SHP77 (cell line): Measurements from ENCODE around the gene CEP131.

Experiments
- DNase-seq, 2 experiments: peaks; one replicate each; lab custom pipeline; 2025; lab: John Stamatoyannopoulos, UW

Gene CEP131

GRCh38 chr17:81187120-81187519 lies 35.6 kb downstream of the CEP131 start:
- no peak for DNase-seq

DNA sequence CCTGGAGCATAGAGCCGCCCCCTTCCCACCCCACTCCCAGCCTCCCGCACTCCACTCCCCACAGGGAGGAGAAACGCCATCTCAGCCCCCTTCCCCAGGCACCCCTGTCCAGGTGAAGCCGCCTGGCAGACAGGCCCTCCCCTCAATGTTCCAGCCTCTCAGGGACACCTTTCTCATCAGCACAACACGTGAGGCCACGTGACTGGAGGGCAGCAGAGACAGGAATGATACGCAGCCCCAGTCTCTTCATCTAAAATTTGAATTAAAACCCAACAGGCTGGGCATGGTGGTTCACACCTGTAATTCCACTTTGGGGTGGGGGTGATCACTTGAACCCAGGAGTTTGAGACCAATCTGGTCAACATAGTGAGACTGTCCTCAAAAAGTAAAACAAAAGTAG lies 36.6 kb downstream of the CEP131 start:
- no peak for DNase-seq

DNA sequence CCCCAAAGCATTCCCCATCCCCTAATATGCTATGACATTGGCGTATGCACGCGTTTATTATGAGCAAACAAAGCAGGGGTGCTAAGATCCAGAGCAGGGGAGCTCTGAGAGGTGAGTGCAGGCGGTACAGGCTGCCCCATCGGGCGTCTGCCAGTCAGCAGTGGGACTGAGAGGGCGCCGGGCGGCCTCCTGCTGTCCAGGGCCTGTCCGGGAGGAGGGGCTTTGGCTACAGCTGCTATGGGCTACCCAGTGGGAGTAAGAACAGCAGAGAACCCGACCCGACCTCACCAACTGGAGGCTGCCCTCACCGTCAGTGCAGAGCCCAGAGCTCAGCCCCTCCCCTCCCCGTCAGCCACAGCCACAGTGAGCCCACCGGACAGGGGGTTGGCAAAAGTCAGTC lies 38.2 kb downstream of the CEP131 start:
- no peak for DNase-seq

DNA sequence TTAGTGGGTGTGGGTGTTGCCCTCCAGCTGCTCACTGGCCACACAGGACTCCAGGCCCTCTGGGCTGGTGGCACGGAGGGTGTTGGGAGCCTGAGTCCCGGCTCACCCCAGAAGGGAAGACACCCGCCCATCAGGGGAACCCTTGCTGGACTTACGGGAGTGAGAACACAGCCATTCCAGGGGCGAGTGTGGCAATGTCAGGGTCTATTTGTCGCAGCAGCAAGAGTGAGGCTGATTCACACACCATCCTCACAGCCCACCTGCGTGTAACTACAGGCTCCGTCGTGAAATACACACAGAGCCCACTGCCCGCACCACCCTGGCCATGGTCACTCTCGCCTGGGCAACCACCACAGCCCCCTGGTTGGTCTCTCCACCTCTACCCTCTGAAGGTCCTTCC lies 39.0 kb downstream of the CEP131 start:
- no peak for DNase-seq

DNA sequence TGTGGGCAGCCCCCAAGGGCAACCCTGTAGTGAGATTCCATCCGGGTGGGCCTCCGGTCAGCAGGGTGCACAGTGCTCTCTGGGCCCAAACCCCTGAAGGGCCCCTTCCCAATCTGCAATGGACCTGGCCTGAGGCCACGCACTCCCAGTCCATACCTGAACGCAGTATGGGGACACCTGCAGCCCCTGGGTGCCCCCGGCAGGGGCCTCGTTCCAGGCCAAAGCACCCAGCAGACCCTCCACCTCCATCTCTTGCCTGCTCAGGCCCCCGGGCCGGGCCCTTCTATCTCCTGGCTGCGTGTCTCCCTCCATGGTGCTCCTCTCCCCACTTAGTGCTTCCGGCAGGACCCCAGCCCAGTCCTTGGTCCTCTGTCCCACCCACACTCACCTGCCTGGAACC lies 39.4 kb downstream of the CEP131 start:
- DNase-seq: no peak

GRCh38 chr17:81182596-81182995 lies 40.2 kb downstream of the CEP131 start:
- DNase-seq: no peak

GRCh38 chr17:81181811-81182185 lies 41.0 kb downstream of the CEP131 start:
- no peak for DNase-seq

GRCh38 chr17:81180836-81181810 lies 41.6 kb downstream of the CEP131 start:
- DNase-seq: no peak

GRCh38 chr17:81179861-81180260 lies 42.9 kb downstream of the CEP131 start:
- DNase-seq: no peak

- no peak for DNase-seq
Observed at GRCh38 chr17:81179220-81179619, 43.5 kb downstream of the CEP131 start.

DNA sequence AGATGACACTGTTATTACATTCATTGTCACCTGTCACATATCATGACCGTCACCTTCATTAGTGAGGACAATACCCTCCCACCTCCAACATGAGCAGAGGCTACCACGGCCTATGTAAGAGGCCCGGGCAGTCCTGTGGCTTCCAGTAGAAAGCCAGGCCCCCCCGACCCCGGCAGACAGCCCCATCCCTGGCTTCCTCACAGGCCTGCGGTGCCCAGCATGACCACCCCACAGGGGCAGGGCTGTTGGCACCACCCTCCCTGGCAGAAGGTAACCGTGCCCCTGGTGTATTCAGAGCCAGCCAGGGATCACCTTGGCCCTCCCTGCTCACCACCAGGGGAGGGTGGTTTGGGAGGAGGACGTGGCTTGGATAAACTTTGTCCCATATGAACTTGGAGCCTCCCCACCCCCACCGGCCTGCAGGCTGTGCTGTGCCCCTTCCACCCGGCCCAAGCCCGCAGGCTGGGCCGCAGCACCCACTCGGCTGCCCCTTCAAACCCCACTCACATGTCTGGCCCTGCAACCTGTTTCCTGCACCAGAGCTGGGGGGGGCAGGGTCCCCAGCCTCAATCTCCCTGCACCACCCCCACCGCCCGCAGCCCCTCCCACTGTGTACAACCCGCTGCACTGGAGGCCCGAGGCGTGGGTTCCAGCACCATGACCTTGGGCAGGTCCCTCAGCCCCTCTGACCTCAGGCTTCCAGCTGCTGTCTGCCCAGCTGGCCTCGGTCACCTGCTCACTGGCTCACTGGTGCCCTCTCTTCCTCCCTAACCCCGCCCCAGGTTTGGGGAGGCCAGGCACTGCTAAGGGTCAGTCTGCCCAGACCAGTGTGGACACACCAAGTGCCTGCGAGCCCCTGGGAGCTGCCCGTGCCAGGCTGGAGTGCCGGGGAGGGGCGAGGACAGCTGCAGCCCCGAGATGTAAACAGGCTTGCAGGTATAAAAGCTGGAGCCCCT lies 44.4 kb downstream of the CEP131 start:
- no peak for DNase-seq

GRCh38 chr17:81176666-81177065 lies 46.1 kb downstream of the CEP131 start:
- DNase-seq: no peak

DNA sequence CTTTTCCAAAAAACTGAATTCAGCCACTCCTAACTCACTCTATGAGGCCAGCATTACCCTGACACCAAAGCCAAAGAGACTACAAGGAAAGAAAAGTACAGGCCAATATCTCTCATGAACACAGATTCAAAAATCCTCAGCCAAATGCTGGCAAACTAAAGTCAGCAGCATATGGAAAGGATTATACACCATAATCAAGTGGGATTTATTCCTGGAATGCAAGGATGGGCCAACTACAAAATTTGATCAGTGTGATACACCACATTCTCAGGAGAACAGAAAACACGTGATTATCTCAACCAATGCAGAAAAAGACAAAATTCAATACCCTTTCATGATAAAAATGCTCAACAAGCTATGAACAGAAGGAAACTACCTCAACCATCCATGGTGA lies 49.0 kb downstream of the CEP131 start:
- DNase-seq: no peak

GRCh38 chr17:81173052-81173761 lies 49.6 kb downstream of the CEP131 start:
- DNase-seq: no peak

DNA sequence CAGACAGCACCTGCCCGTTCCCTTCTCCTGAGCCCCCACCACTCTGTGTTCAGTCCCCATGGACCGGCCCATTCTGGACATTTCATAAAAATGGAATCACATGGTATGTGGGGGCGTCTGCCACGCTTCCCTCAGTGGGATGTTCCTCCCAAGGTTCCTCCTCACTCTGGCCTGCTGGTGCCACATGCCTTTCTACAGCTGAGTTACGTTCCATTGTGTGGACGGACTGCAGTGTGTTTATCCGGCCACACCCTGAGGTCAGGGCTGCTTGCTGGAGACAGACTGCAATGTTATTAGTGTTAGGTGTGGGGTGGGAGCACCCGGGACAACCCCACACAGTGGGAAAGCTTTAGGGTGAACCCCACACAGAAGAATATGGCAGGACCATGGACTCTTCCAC lies 50.8 kb downstream of the CEP131 start:
- no peak for DNase-seq

- no peak for DNase-seq
Observed at GRCh38 chr17:81170727-81171494, 51.9 kb downstream of the CEP131 start.

- DNase-seq: no peak
Observed at GRCh38 chr17:81169870-81170309, 52.9 kb downstream of the CEP131 start.

DNA sequence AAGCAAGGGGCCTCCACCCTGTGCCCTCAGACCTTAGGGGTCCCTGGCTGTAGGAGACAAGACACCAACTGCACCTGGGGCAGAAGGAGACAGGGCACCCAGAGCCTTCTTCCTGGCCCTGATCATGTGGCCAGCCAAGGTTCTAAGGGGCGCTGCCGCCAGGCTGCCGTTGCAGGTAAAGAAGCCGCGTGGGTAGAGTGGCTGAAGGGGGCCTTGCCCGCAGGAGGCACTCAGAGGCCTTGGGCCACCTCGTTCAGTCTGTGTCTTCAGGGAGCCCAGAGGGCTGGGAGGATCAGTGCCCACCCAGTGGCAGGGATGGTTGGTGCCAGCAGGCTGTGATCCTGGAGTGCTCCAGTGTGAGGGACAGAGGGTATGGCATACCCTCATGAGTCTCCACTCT lies 55.1 kb downstream of the CEP131 start:
- DNase-seq: no peak

DNA sequence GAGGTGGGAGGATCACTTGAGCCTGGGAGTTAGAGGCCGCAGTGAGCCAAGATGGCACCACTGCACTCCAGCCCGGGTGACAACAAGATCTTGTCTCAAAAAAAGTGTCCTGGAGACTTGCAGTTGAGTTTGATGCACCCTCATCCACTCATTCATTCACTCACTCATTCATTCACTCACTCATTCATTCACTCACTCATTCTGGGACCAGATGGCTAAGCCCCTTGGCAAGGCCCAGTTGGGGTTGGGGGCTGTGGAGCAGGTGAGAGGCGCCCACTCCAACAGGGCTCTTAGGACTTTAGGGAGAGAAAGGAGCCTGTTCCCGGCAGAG lies 55.6 kb downstream of the CEP131 start:
- no peak for DNase-seq

- DNase-seq: no peak
Observed at GRCh38 chr17:81166033-81166492, 56.7 kb downstream of the CEP131 start, which contains the start of gene AATK. Gene AATK, minus strand, starts transcription at chr17:81166221. Its CDS starts 229 bp downstream, at chr17:81165992.
